Mesodermal cell (in vitro differentiated cells): ENCODE data around the gene CCT5.
"Not testable (repeated sequence)": the region's sequence is repeated elsewhere in the genome, so short reads cannot be mapped to it uniquely, and the experiment has no call there.

Source experiments
- H3K27ac ChIP-seq: 2 replicates; pipeline ENCODE4 v1.7.0; 2013; ENCODE audit warnings: mild to moderate bottlenecking, low read depth, low read length, moderate library complexity; ENCODE audit not compliant: severe bottlenecking
- H3K36me3 ChIP-seq: 2 replicates; pipeline ENCODE4 v1.7.1; 2013; ENCODE audit warnings: mild to moderate bottlenecking, low read length, moderate library complexity; ENCODE audit not compliant: control insufficient read depth, insufficient read depth
- H3K4me1 ChIP-seq: one replicate; pipeline ENCODE4 v1.7.1; 2013; ENCODE audit warnings: mild to moderate bottlenecking, low read length; ENCODE audit not compliant: insufficient read depth, control insufficient read depth, poor library complexity, severe bottlenecking
- H3K4me3 ChIP-seq: 2 replicates; pipeline ENCODE4 v1.7.0; 2013; ENCODE audit warnings: low read length, control low read depth, mild to moderate bottlenecking; ENCODE audit not compliant: insufficient read depth, poor library complexity, severe bottlenecking; ENCODE audit errors: extremely low read depth
- H3K9me3 ChIP-seq: 2 replicates; pipeline ENCODE4 v1.7.1; 2013; ENCODE audit warnings: mild to moderate bottlenecking, low read length, moderate library complexity; ENCODE audit not compliant: control insufficient read depth
- WGBS, 2 experiments: methylation state at CpG; one replicate each; pipeline ENCODE4 v1.1.5; 2013; ENCODE audit warnings: missing lambda C conversion rate in 2 of 2; ENCODE audit not compliant: insufficient coverage in 2 of 2; 5-methylcytosine and 5-hydroxymethylcytosine counted together

CCT5 gene

GRCh38 chr5:10262995-10263394, 12.9 kb downstream of the CCT5 start:
- Histone ChIP-seq H3K4me1 (peaks cover 8% of the 10 kb centered on the region), H3K9me3 (no peaks in the 10 kb centered on the region), H3K27ac (no peak overlapping the region), H3K36me3 (peaks cover 84% of the 10 kb centered on the region), H3K4me3 (no peak overlapping the region)
- WGBS, 2 experiments: 98 to 99% methylated on average over 8 to 11 of the region's 11 CpGs

GRCh38 chr5:10264604-10265003, 14.5 kb downstream of the CCT5 start:
- no peaks in the 10 kb centered on the region for H3K9me3 ChIP-seq
- H3K36me3 ChIP-seq: peaks cover 68% of the 10 kb centered on the region
- H3K4me3 ChIP-seq: no peak overlapping the region
- no peak overlapping the region for H3K27ac ChIP-seq
- H3K4me1 ChIP-seq: peaks cover 13% of the 10 kb centered on the region
- WGBS, 2 experiments: 80 to 100% methylated on average over 1 of the region's 3 CpGs

GRCh38 chr5:10265245-10266109, 15.4 kb downstream of the CCT5 start:
- no peak overlapping the region for H3K4me3 ChIP-seq
- H3K36me3 ChIP-seq: peaks cover 59% of the 10 kb centered on the region
- peak overlapping the region; percentile 10 for H3K27ac ChIP-seq
- H3K4me1 ChIP-seq: peaks cover 17% of the 10 kb centered on the region
- H3K9me3 ChIP-seq: no peaks in the 10 kb centered on the region
- WGBS, 2 experiments: 75 to 100% methylated on average over 4 of the region's 6 CpGs

DNA sequence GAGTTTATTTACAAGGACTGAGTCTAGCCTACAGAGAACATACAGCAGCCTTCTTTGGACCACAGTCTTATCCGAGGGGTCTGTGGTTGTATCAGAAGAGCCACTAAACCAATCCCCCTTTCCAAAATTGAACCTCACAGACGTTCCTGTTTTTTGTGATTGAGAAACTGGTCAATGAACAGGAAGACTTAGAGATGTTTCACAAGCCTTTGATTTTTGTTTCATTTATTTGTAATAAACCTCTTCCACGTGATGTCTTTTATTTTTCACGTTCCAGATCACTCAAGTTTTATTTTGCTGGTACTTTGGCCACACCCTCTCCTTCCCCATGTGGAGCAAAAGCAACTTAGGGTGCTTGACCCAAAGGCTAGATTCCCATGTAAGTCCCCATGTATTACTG, 16.1 kb downstream of the CCT5 start:
- Histone ChIP-seq H3K36me3 (peaks cover 52% of the 10 kb centered on the region), H3K4me1 (peaks cover 19% of the 10 kb centered on the region), H3K4me3 (no peak overlapping the region), H3K27ac (peak overlapping the region; percentile 10), H3K9me3 (no peaks in the 10 kb centered on the region)
- 83 to 84% methylated on average over 1 to 3 of the region's 4 CpGs for WGBS, 2 experiments

DNA sequence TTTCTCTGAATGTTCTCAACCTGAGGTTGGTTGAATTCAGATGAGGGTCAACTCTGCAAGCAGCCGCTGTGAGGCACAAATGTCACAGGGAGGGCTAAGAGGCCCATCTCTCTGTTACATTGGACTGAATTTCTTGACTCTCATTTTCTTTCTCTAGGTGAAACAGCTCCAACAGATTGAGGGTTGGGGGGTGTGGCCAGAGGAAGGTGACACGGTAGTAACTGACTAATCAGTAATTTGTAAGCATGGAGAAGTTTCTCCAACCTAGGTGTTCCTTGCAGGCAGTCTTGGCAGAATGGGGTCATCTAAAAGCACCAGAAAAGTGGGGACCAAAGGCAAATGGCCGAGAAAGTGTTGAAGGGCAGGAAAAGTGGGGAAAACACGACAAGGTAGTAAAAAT, 16.8 kb downstream of the CCT5 start:
- H3K4me3 ChIP-seq: no peak overlapping the region
- H3K4me1 ChIP-seq: peaks cover 19% of the 10 kb centered on the region
- H3K27ac ChIP-seq: no peak overlapping the region
- 76 to 79% methylated on average over 4 of the region's 4 CpGs for WGBS, 2 experiments
- peaks cover 45% of the 10 kb centered on the region for H3K36me3 ChIP-seq
- no peaks in the 10 kb centered on the region for H3K9me3 ChIP-seq

DNA sequence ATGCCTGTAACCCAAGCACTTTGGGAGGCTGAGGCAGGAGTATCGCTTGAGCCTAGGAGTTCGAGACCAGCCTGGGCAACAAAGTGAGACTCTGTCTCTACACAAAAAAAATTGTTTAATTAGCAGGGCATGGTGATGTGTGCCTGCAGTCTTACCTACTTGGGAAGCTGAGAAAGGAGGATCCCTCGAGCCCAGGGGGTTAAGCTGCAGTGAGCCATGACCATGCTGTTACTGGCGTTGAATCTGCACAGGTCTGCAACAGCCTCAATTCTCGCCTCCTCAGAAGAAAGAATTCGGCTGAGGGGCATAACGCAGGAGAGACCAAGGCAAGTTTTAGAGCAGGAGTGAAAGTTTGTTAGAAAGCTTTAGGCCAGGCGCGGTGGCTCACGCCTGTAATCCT, 18.0 kb downstream of the CCT5 start:
- Histone ChIP-seq H3K4me1 (peaks cover 19% of the 10 kb centered on the region), H3K4me3 (no peak overlapping the region), H3K9me3 (no peaks in the 10 kb centered on the region), H3K27ac (no peak overlapping the region), H3K36me3 (peaks cover 33% of the 10 kb centered on the region)
- WGBS, 2 experiments: 90 to 96% methylated on average over 10 of the region's 10 CpGs

DNA sequence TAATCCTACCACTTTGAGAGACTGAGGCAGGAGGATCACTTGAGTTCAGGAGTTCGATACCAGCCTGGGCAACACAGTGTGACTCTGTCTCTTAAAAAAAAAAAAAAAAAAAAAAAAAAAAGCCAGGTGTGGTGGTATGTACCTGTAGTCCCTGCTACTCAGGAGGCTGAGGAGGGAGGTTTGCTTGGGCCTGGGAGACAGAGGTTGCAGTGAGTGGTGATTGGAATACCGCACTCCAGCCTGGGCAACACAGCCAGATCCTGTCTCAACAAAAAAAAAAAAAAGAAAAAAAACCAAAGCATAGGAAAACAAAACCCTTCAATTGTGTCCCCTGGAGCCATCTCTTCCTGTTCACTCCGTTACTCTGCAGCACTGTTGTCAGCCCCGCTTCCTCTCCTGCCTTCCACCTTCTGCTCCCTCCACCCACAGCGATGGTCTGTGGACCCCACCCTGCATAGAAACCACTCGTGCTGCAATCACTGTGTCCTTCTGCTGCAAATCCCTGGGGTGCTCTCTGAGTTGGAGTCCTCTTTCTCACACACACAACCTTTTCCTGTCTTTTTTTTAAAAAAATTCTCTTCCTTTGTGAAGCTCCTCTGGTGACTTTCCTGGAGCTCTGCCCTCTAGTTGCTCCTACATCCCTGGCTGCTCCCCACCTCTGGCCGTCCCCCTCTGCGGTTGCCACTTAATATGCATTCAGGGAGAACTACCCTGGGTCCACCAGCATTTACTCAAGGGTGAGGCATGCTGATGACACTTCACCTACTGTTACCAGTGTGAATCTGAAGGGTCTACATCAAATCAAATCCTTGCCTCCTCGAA, 22.2 kb downstream of the CCT5 start:
- 79 to 90% methylated on average over 6 to 7 of the region's 9 CpGs for WGBS, 2 experiments

GRCh38 chr5:10272875-10273209, 22.8 kb downstream of the CCT5 start:
- H3K4me1 ChIP-seq: peaks cover 22% of the 10 kb centered on the region
- WGBS, 2 experiments: 86 to 100% methylated on average over 1 to 3 of the region's 6 CpGs
- H3K36me3 ChIP-seq, H3K4me3 ChIP-seq, H3K9me3 ChIP-seq, H3K27ac ChIP-seq: not testable (repeated sequence)

More for the DNA sequence above, 22.2 kb downstream of the CCT5 start:
- Histone ChIP-seq H3K4me3 (no peak overlapping the region), H3K4me1 (peaks cover 27% of the 10 kb centered on the region), H3K36me3 (no peaks in the 10 kb centered on the region), H3K9me3 (no peaks in the 10 kb centered on the region), H3K27ac (no peak overlapping the region)

- H3K4me3 ChIP-seq: no peak overlapping the region
- no peaks in the 10 kb centered on the region for H3K9me3 ChIP-seq
- H3K4me1 ChIP-seq: peaks cover 11% of the 10 kb centered on the region
- 74 to 79% methylated on average over 9 to 10 of the region's 10 CpGs for WGBS, 2 experiments
- no peak overlapping the region for H3K27ac ChIP-seq
- H3K36me3 ChIP-seq: peaks cover 3% of the 10 kb centered on the region
Observed at GRCh38 chr5:10275460-10275859, 25.4 kb downstream of the CCT5 start.

GRCh38 chr5:10275991-10276390, 25.9 kb downstream of the CCT5 start:
- peaks cover 3% of the 10 kb centered on the region for H3K36me3 ChIP-seq
- H3K9me3 ChIP-seq: no peaks in the 10 kb centered on the region
- H3K4me1 ChIP-seq: peaks cover 9% of the 10 kb centered on the region
- no peak overlapping the region for H3K27ac ChIP-seq
- H3K4me3 ChIP-seq: no peak overlapping the region
- WGBS, 2 experiments: 94% methylated on average over 8 to 9 of the region's 9 CpGs

- Histone ChIP-seq H3K4me3 (no peak overlapping the region), H3K9me3 (no peaks in the 10 kb centered on the region), H3K4me1 (peaks cover 9% of the 10 kb centered on the region), H3K36me3 (peaks cover 3% of the 10 kb centered on the region), H3K27ac (no peak overlapping the region)
- WGBS, 2 experiments: 91 to 94% methylated on average over 5 to 6 of the region's 7 CpGs
Observed at GRCh38 chr5:10276691-10277090, 26.6 kb downstream of the CCT5 start.
